B cell (primary cell): ENCODE data around the gene PROM2. TPM values are rescaled to one million over a fixed set of nuclear protein-coding genes. Genes with fewer than 3 reads are reported as not detected.

Experiments used
- ATAC-seq: fragments of 200-7000 bp; cut with Tn5 transposase; one replicate; pipeline ENCODE4 v1.10.0; 2021; ENCODE audit warnings: low read depth, mild to moderate bottlenecking, moderate number of reproducible peaks, moderate library complexity
- CTCF ChIA-PET: fragments of 350-600 bp; sonication (Branson Sonifier 250); formaldehyde crosslinking; loops from one replicate; lab custom pipeline; 2021; ENCODE audit warnings: antibody characterized with exemption, inconsistent platforms; lab: Charles Lee
- POLR2A ChIA-PET: fragments of 350-600 bp; sonication (Branson Sonifier 250); formaldehyde crosslinking; loops from one replicate; lab custom pipeline; 2021; ENCODE audit warnings: antibody characterized with exemption; lab: Charles Lee
- DNase-seq: peaks from one replicate; pipeline ENCODE4 v3.0.0; 2013
- H2AFZ ChIP-seq: 2 replicates; pipeline ENCODE4 v1.6.1; 2012; ENCODE audit warnings: mild to moderate bottlenecking, low read depth, low read length; ENCODE audit not compliant: insufficient read depth, poor library complexity, severe bottlenecking
- H3K27ac ChIP-seq, 2 donors: 1 replicate in 1 of 2; 2 replicates in 1 of 2; pipeline ENCODE4 v1.5.1; 2012 to 2013; ENCODE audit warnings: low read length in 2 of 2, mild to moderate bottlenecking in 2 of 2, moderate library complexity in 1 of 2
- H3K27me3 ChIP-seq, 4 experiments: fragments of 200-600 bp in 1 of 4; sonication (generic) in 1 of 4; replicated peaks in 1 of 4; 1 replicate in 2 of 4; 2 replicates in 2 of 4; pipeline versions ENCODE4 v1.6.1 to v1.7.0; 2013 to 2016; ENCODE audit warnings: low read length in 3 of 4, mild to moderate bottlenecking in 2 of 4, mixed read lengths in 1 of 4, moderate library complexity in 1 of 4; ENCODE audit not compliant: insufficient read depth in 4 of 4, control insufficient read depth in 3 of 4; ENCODE audit errors: control extremely low read depth in 1 of 4
- H3K36me3 ChIP-seq, 2 experiments: replicated peaks in 1 of 2; 1 replicate in 1 of 2; 2 replicates in 1 of 2; pipeline versions ENCODE4 v1.6.1 to v1.7.1; 2013; ENCODE audit warnings: low read length in 1 of 2; ENCODE audit not compliant: insufficient read depth in 2 of 2, control insufficient read depth in 1 of 2; ENCODE audit errors: control extremely low read depth in 1 of 2, extremely low read depth in 1 of 2
- H3K4me1 ChIP-seq, 2 donors: fragments of 200-600 bp in 1 of 2; sonication (generic) in 1 of 2; 1 replicate in 1 of 2; 2 replicates in 1 of 2; pipeline versions ENCODE4 v1.5.1 to v1.6.1; 2013 to 2017; ENCODE audit warnings: low read length in 2 of 2; ENCODE audit not compliant: control insufficient read depth in 2 of 2, insufficient read depth in 2 of 2
- H3K4me2 ChIP-seq: replicated peaks from 2 replicates; pipeline ENCODE3; 2012; ENCODE audit warnings: mild to moderate bottlenecking, low read depth, low read length; ENCODE audit not compliant: poor library complexity, severe bottlenecking
- H3K4me3 ChIP-seq, 5 experiments: fragments of 200-600 bp in 1 of 5; sonication (generic) in 1 of 5; 1 replicate in 3 of 5; 2 replicates in 2 of 5; pipeline versions ENCODE4 v1.5.1 to v1.7.0; 2011 to 2016; ENCODE audit warnings: low read length in 4 of 5, mild to moderate bottlenecking in 4 of 5, low read depth in 2 of 5, control low read depth in 1 of 5, moderate library complexity in 1 of 5; ENCODE audit not compliant: insufficient read depth in 1 of 5; ENCODE audit errors: control extremely low read depth in 1 of 5, extremely low read depth in 1 of 5
- H3K79me2 ChIP-seq: fragments of 200-600 bp; sonication (generic); one replicate; pipeline ENCODE4 v1.6.0; 2016; ENCODE audit warnings: low read length; ENCODE audit not compliant: control insufficient read depth, insufficient read depth
- H3K9ac ChIP-seq: fragments of 200-600 bp; sonication (generic); 2 replicates; pipeline ENCODE4 v1.6.1; 2017; ENCODE audit warnings: mild to moderate bottlenecking, low read length, moderate library complexity
- H3K9me3 ChIP-seq, 3 donors: one replicate each; pipeline versions ENCODE4 v1.6.1 to v1.7.1; 2013; ENCODE audit warnings: low read length in 2 of 3; ENCODE audit not compliant: control insufficient read depth in 2 of 3, insufficient read depth in 1 of 3; ENCODE audit errors: control extremely low read depth in 1 of 3
- H4K20me1 ChIP-seq: 2 replicates; pipeline ENCODE4 v1.6.0; 2012; ENCODE audit warnings: mild to moderate bottlenecking, low read length; ENCODE audit not compliant: insufficient read depth, control insufficient read depth, poor library complexity, severe bottlenecking
- H3K27ac Mint-ChIP-seq: one replicate; pipeline ENCODE4 v1.8.0; 2021; ENCODE audit warnings: mixed read lengths
- H3K27me3 Mint-ChIP-seq: one replicate; pipeline ENCODE4 v1.8.0; 2021; ENCODE audit warnings: mixed read lengths
- H3K4me1 Mint-ChIP-seq: one replicate; pipeline ENCODE4 v1.8.0; 2021; ENCODE audit warnings: mixed read lengths
- H3K4me3 Mint-ChIP-seq: one replicate; pipeline ENCODE4 v1.8.0; 2021; ENCODE audit warnings: mixed read lengths
- H3K9me3 Mint-ChIP-seq: one replicate; pipeline ENCODE4 v1.8.0; 2022; ENCODE audit warnings: mixed read lengths; ENCODE audit not compliant: insufficient read depth
- EZH2 ChIP-seq: IDR thresholded peaks from 2 replicates; pipeline ENCODE4 v1.6.1; 2012; ENCODE audit warnings: borderline replicate concordance, low read depth, mild to moderate bottlenecking, moderate library complexity, low read length; ENCODE audit not compliant: insufficient read depth, poor library complexity, severe bottlenecking
- WGBS: methylation state at CpG from one replicate; pipeline ENCODE4 v1.1.5; 2013; ENCODE audit warnings: missing lambda C conversion rate; ENCODE audit not compliant: insufficient coverage; 5-methylcytosine and 5-hydroxymethylcytosine counted together
- intact Hi-C: fragments of 100-400 bp; cut with micrococcal nuclease; formaldehyde crosslinking; loops from one replicate; pipeline ENCODE4 v1.10.0; 2022
- polyA plus RNA-seq: library from polyadenylated mRNA; depleted of rRNA; stranded (reverse); fragments of >200 nt; gene quantifications from 2 replicates; pipeline ENCODE4 v1.2.3, GENCODE V29; 2012
- total RNA-seq, 2 donors: library from RNA; stranded (reverse); fragments of 120-200 nt in 1 of 2; gene quantifications; 1 replicate in 1 of 2; 2 replicates in 1 of 2; pipeline versions ENCODE4 v1.2.3 to v1.2.4, GENCODE V29; 2013 to 2022
- TF ChIP-seq, protein P1 (sequence below): fragments of 200-600 bp; IDR thresholded peaks from one replicate; pipeline ENCODE4 v1.8.0; 2022; ENCODE audit warnings: antibody characterized with exemption, mild to moderate bottlenecking

PROM2 gene
- total and polyA plus RNA-seq, 2 donors (not counting 1 experiment from before 2014, with no cell fraction given), result 0.67 to 1.3 TPM

DNA sequence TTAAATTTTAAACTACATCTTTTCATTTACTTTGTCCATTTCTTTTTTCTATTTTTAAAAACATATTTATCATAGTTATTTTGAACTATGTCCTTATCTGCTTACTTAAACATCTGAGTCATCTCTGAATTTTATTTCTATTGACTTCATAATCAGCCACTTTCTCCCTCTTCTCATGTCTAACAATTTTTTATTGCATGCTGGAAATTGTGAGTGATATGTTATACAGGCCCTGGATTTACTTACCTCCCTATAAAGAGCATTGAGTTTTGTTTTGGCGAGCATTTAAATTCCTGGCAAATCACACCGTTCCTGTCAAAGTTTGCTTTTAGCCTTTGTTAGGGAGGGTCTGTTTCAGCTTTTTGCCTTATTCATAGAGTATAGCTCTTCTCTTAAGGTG lies 62.2 kb downstream of the PROM2 start:
- WGBS, result 90% methylated on average over 2 of the region's 2 CpGs
- POLR2A ChIA-PET, result no interaction called here
- H3K9me3 Mint-ChIP-seq, result no peaks in the 10 kb centered on the region

GRCh38 chr2:95337829-95338228 lies 63.6 kb downstream of the PROM2 start:
- 75% methylated on average over 7 of the region's 7 CpGs for WGBS
- Histone ChIP-seq H3K9me3 (peaks cover 0 to 3% (median 0%) of the 10 kb centered on the region in 3 donors), H3K36me3 (no peaks in the 10 kb centered on the region), H3K79me2 (no peaks in the 10 kb centered on the region), H4K20me1 (no peaks in the 10 kb centered on the region), H3K4me1 (no peaks in the 10 kb centered on the region), H3K4me2 (no peak overlapping the region), H3K4me3 (no peak overlapping the region), H3K27ac (no peak overlapping the region), H3K27me3 (peaks cover 0 to 12% (median 0%) of the 10 kb centered on the region in 4 experiments), H2AFZ (no peak overlapping the region), H3K9ac (no peak overlapping the region)
- intact Hi-C loops, result no loop called here
- H3K4me1 Mint-ChIP-seq, result no peaks in the 10 kb centered on the region
- peaks cover 25% of the 10 kb centered on the region for H3K27me3 Mint-ChIP-seq
- H3K27ac Mint-ChIP-seq, result no peak overlapping the region
- POLR2A ChIA-PET, result no interaction called here
- DNase-seq (no peak), ATAC-seq (no peak)
- CTCF ChIA-PET, result no interaction called here
- H3K4me3 Mint-ChIP-seq, result no peak overlapping the region
- TF ChIP-seq, protein P1, sequence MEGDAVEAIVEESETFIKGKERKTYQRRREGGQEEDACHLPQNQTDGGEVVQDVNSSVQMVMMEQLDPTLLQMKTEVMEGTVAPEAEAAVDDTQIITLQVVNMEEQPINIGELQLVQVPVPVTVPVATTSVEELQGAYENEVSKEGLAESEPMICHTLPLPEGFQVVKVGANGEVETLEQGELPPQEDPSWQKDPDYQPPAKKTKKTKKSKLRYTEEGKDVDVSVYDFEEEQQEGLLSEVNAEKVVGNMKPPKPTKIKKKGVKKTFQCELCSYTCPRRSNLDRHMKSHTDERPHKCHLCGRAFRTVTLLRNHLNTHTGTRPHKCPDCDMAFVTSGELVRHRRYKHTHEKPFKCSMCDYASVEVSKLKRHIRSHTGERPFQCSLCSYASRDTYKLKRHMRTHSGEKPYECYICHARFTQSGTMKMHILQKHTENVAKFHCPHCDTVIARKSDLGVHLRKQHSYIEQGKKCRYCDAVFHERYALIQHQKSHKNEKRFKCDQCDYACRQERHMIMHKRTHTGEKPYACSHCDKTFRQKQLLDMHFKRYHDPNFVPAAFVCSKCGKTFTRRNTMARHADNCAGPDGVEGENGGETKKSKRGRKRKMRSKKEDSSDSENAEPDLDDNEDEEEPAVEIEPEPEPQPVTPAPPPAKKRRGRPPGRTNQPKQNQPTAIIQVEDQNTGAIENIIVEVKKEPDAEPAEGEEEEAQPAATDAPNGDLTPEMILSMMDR, result no peak
- TF ChIP-seq EZH2, result no peak
- no peaks in the 10 kb centered on the region for H3K9me3 Mint-ChIP-seq

More for the DNA sequence above, 62.2 kb downstream of the PROM2 start:
- ATAC-seq (no peak), DNase-seq (no peak)
- TF ChIP-seq, protein P1, result no peak
- no peak for TF ChIP-seq EZH2
- Histone ChIP-seq H3K4me2 (no peak overlapping the region), H3K36me3 (no peaks in the 10 kb centered on the region), H3K9ac (no peak overlapping the region), H3K4me1 (no peaks in the 10 kb centered on the region), H3K79me2 (no peaks in the 10 kb centered on the region), H2AFZ (no peak overlapping the region), H3K9me3 (peaks cover 0 to 3% (median 0%) of the 10 kb centered on the region in 3 donors), H3K4me3 (no peak overlapping the region), H4K20me1 (no peaks in the 10 kb centered on the region), H3K27me3 (peaks cover 0 to 9% (median 0%) of the 10 kb centered on the region in 4 experiments), H3K27ac (no peak overlapping the region)
- Mint-ChIP-seq H3K27ac (no peak overlapping the region), H3K4me3 (no peak overlapping the region), H3K27me3 (peaks cover 15% of the 10 kb centered on the region), H3K4me1 (no peaks in the 10 kb centered on the region)
- CTCF ChIA-PET, result interaction anchor here (2.5 kb wide), 1 partner anchor 9 kb away, joined by 9 read pairs; no protein-coding TSS in a partner anchor
- intact Hi-C loops, result no loop called here

Other genes with a start within 250 kb of the PROM2 start
- gene MAL, start 248.7 kb upstream of the PROM2 start, total RNA-seq, result 0.74 TPM in 1 of 2 replicates, not detected in the other
- gene MAL, start 248.7 kb upstream of the PROM2 start, polyA plus RNA-seq, result 2.0 and 3.0 TPM in 2 replicates
- gene MRPS5, start 152.6 kb upstream of the PROM2 start, total RNA-seq, result 46.3 and 48.9 TPM in 2 replicates
- gene MRPS5, start 152.6 kb upstream of the PROM2 start, polyA plus RNA-seq, result 43.6 and 48.0 TPM in 2 replicates
- 37.0 and 38.7 TPM in 2 replicates for gene ZNF514, start 114.6 kb upstream of the PROM2 start, total RNA-seq
- 9.5 and 15.5 TPM in 2 replicates for gene ZNF514, start 114.6 kb upstream of the PROM2 start, polyA plus RNA-seq
- 7.2 and 7.8 TPM in 2 replicates for gene ZNF2, start 108.6 kb upstream of the PROM2 start, total RNA-seq
- 1.3 and 2.9 TPM in 2 replicates for gene ZNF2, start 108.6 kb upstream of the PROM2 start, polyA plus RNA-seq
- 5.5 and 8.3 TPM in 2 replicates for gene ZNF892, start 66.9 kb upstream of the PROM2 start, total RNA-seq
- 0.46 and 0.67 TPM in 2 replicates for gene ZNF892, start 66.9 kb upstream of the PROM2 start, polyA plus RNA-seq
- gene KCNIP3, start 22.9 kb downstream of the PROM2 start, total RNA-seq, result not detected in 2 replicates
- gene KCNIP3, start 22.9 kb downstream of the PROM2 start, polyA plus RNA-seq, result not detected in 2 replicates
- gene FAHD2A, start 128.3 kb downstream of the PROM2 start, total RNA-seq, result 18.3 and 24.8 TPM in 2 replicates
- gene FAHD2A, start 128.3 kb downstream of the PROM2 start, polyA plus RNA-seq, result 22.9 and 23.7 TPM in 2 replicates
- not detected in 2 replicates for gene TRIM43B, start 210.3 kb downstream of the PROM2 start, total RNA-seq
- not detected in 2 replicates for gene TRIM43B, start 210.3 kb downstream of the PROM2 start, polyA plus RNA-seq